ENCODE results near the gene FHOD3. TPM values are rescaled to one million over a fixed set of nuclear protein-coding genes. Genes with fewer than 3 reads are reported as not detected.

The FHOD3 gene
- total RNA-seq, 1 experiment from 2014 or later: 2.9 TPM

GRCh38 chr18:36809590-36810381 lies 512.3 kb downstream of the FHOD3 start:
- H3K9me3 Mint-ChIP-seq (ENCODE audit: low read depth, unreplicated experiment): no peaks in the 10 kb centered on the region
- peaks cover 15% of the 10 kb centered on the region for H3K36me3 Mint-ChIP-seq (ENCODE audit: insufficient read depth, unreplicated experiment)
- CTCF ChIA-PET: no interaction called here
- H3K4me3 Mint-ChIP-seq (ENCODE audit: low read depth, unreplicated experiment): no peak overlapping the region
- H3K27me3 Mint-ChIP-seq (ENCODE audit: unreplicated experiment): no peaks in the 10 kb centered on the region
- no TSS peak for BruUV-seq (replicated peaks)
- peak; percentile 26 for DNase-seq
- peak; percentile 64 for TF ChIP-seq CTCF (IDR thresholded peaks at IDR 0.05; ENCODE audit: unreplicated experiment)
- H3K4me1 Mint-ChIP-seq (ENCODE audit: low read depth, unreplicated experiment): no peaks in the 10 kb centered on the region
- no peak overlapping the region for H3K27ac Mint-ChIP-seq (ENCODE audit: unreplicated experiment)
- intact Hi-C loops (cut with micrococcal nuclease; ENCODE audit: unreplicated experiment): loop anchor here (1.0 kb wide), 1 partner anchor 121 kb away; no protein-coding TSS in a partner anchor

- H3K36me3 Mint-ChIP-seq (ENCODE audit: insufficient read depth, unreplicated experiment): peaks cover 24% of the 10 kb centered on the region
- no peak overlapping the region for H3K27ac Mint-ChIP-seq (ENCODE audit: unreplicated experiment)
- no peak for DNase-seq
- no peaks in the 10 kb centered on the region for H3K4me1 Mint-ChIP-seq (ENCODE audit: low read depth, unreplicated experiment)
- TF ChIP-seq CTCF (IDR thresholded peaks at IDR 0.05; ENCODE audit: unreplicated experiment): no peak
- no TSS peak for BruUV-seq (replicated peaks)
- H3K9me3 Mint-ChIP-seq (ENCODE audit: low read depth, unreplicated experiment): no peaks in the 10 kb centered on the region
- intact Hi-C loops (cut with micrococcal nuclease; ENCODE audit: unreplicated experiment): no loop called here
- CTCF ChIA-PET: no interaction called here
- no peak overlapping the region for H3K4me3 Mint-ChIP-seq (ENCODE audit: low read depth, unreplicated experiment)
- H3K27me3 Mint-ChIP-seq (ENCODE audit: unreplicated experiment): no peaks in the 10 kb centered on the region
These were observed 513.9 kb downstream of the FHOD3 start for GRCh38 chr18:36811430-36811829.

- CTCF ChIA-PET: no interaction called here
- H3K27ac Mint-ChIP-seq (ENCODE audit: unreplicated experiment): no peak overlapping the region
These were observed 514.4 kb downstream of the FHOD3 start for GRCh38 chr18:36811955-36812354.

GRCh38 chr18:36812678-36813077 lies 515.2 kb downstream of the FHOD3 start:
- Mint-ChIP-seq H3K4me1 (ENCODE audit: low read depth, unreplicated experiment) (no peaks in the 10 kb centered on the region), H3K9me3 (ENCODE audit: low read depth, unreplicated experiment) (no peaks in the 10 kb centered on the region), H3K36me3 (ENCODE audit: insufficient read depth, unreplicated experiment) (peaks cover 17% of the 10 kb centered on the region), H3K27ac (ENCODE audit: unreplicated experiment) (no peak overlapping the region), H3K27me3 (ENCODE audit: unreplicated experiment) (no peaks in the 10 kb centered on the region), H3K4me3 (ENCODE audit: low read depth, unreplicated experiment) (no peak overlapping the region)
- intact Hi-C loops (cut with micrococcal nuclease; ENCODE audit: unreplicated experiment): no loop called here
- CTCF ChIA-PET: no interaction called here
- BruUV-seq (replicated peaks): no TSS peak
- DNase-seq: no peak
- TF ChIP-seq CTCF (IDR thresholded peaks at IDR 0.05; ENCODE audit: unreplicated experiment): no peak

More at GRCh38 chr18:36811955-36812354, 514.4 kb downstream of the FHOD3 start:
- Mint-ChIP-seq H3K36me3 (ENCODE audit: insufficient read depth, unreplicated experiment) (peaks cover 23% of the 10 kb centered on the region), H3K4me1 (ENCODE audit: low read depth, unreplicated experiment) (no peaks in the 10 kb centered on the region), H3K4me3 (ENCODE audit: low read depth, unreplicated experiment) (no peak overlapping the region), H3K27me3 (ENCODE audit: unreplicated experiment) (no peaks in the 10 kb centered on the region), H3K9me3 (ENCODE audit: low read depth, unreplicated experiment) (no peaks in the 10 kb centered on the region)
- intact Hi-C loops (cut with micrococcal nuclease; ENCODE audit: unreplicated experiment): no loop called here
- TF ChIP-seq CTCF (IDR thresholded peaks at IDR 0.05; ENCODE audit: unreplicated experiment): no peak
- BruUV-seq (replicated peaks): no TSS peak
- no peak for DNase-seq
